Measurements from ENCODE around the gene MINDY1. TPM values are rescaled to one million over a fixed set of nuclear protein-coding genes. Genes with fewer than 3 reads are reported as not detected.
A peak's percentile ranks its signal among the peaks of the same experiment; 100 is the strongest.

MINDY1 gene
- total and polyA plus RNA-seq, 9 of the 15 experiments (the other 6 are each of a cell fraction or from before 2014, with no cell fraction given) = 0.49 to 11.0 (median 6.0) TPM

DNA sequence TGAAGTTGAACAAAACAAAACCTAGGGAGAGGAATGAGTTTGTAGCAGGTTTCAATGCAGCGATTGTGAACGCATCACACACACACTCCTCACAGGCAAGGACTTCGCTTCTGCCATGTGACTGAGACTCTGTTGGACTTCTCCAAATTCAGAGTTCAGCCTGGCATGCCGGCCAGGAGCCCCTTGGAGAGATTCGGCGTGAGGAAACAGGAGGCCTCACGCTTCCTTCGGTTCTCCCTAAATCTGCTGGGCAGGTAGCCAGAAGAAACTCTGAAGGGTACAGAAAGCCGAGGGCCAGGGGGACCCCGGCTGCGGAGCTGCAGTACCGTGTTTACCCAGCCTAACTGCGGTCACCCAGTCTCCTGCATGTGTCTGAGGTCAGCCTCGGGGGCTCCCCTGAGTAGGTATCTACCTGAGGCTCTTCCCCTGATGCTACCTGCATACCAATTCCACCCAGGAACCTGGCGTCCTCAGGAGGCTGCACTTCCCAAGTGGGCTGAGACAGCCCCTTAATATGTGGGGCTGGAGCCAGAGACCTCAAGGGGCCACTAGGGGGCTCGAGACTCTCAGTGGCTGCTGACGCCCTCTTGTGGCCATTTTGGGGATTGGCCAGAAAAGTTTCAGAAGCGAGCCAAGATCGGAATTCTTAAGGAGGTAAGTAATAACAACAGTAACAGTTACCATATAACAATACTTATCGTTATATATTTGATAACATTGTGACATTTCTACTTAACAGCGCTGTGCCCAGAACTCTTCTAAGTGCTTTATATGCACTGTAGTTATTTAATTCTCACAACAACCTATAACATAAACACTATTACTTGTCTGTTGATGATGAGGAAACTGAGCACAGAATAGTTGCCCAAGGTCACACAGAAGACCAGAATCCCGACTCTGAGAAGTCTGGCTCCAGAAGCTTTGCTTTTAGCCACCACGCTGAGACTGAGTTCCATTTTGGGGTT is 27.3 kb downstream of the MINDY1 start (continued):
- TF ChIP-seq, protein P1, sequence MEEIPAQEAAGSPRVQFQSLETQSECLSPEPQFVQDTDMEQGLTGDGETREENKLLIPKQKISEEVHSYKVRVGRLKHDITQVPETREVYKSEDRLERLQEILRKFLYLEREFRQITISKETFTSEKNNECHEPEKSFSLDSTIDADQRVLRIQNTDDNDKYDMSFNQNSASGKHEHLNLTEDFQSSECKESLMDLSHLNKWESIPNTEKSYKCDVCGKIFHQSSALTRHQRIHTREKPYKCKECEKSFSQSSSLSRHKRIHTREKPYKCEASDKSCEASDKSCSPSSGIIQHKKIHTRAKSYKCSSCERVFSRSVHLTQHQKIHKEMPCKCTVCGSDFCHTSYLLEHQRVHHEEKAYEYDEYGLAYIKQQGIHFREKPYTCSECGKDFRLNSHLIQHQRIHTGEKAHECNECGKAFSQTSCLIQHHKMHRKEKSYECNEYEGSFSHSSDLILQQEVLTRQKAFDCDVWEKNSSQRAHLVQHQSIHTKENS (CRISPR knock-in tag; IDR thresholded peaks at IDR 0.05) = no peak
- TF ChIP-seq NR4A1 (CRISPR knock-in tag; IDR thresholded peaks at IDR 0.05) (no peak), NR4A1 (tag; IDR thresholded peaks at IDR 0.05) (no peak), ZFP1 (CRISPR knock-in tag; IDR thresholded peaks at IDR 0.05) (no peak), PHF20 (IDR thresholded peaks at IDR 0.05; ENCODE audit: partially characterized antibody) (no peak), PTTG1 (tag; IDR thresholded peaks at IDR 0.05; ENCODE audit: low read depth) (no peak), RFX1 (IDR thresholded peaks at IDR 0.05) (no peak), TGIF2 (CRISPR knock-in tag; IDR thresholded peaks at IDR 0.05) (no peak; the same call in 1 of the 2 replicates), CBFA2T3 (IDR thresholded peaks at IDR 0.05) (no peak), BCOR (IDR thresholded peaks at IDR 0.05) (0 out of 2 replicates have a peak, but pooled peaks have one; percentile 6)
- TF ChIP-seq, protein P2, sequence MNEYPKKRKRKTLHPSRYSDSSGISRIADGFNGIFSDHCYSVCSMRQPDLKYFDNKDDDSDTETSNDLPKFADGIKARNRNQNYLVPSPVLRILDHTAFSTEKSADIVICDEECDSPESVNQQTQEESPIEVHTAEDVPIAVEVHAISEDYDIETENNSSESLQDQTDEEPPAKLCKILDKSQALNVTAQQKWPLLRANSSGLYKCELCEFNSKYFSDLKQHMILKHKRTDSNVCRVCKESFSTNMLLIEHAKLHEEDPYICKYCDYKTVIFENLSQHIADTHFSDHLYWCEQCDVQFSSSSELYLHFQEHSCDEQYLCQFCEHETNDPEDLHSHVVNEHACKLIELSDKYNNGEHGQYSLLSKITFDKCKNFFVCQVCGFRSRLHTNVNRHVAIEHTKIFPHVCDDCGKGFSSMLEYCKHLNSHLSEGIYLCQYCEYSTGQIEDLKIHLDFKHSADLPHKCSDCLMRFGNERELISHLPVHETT (CRISPR knock-in tag; conservative IDR thresholded peaks at IDR 0.05 in 1 of 2, IDR thresholded peaks at IDR 0.05 in 1 of 2) = no peak
- TF ChIP-seq, protein P3, sequence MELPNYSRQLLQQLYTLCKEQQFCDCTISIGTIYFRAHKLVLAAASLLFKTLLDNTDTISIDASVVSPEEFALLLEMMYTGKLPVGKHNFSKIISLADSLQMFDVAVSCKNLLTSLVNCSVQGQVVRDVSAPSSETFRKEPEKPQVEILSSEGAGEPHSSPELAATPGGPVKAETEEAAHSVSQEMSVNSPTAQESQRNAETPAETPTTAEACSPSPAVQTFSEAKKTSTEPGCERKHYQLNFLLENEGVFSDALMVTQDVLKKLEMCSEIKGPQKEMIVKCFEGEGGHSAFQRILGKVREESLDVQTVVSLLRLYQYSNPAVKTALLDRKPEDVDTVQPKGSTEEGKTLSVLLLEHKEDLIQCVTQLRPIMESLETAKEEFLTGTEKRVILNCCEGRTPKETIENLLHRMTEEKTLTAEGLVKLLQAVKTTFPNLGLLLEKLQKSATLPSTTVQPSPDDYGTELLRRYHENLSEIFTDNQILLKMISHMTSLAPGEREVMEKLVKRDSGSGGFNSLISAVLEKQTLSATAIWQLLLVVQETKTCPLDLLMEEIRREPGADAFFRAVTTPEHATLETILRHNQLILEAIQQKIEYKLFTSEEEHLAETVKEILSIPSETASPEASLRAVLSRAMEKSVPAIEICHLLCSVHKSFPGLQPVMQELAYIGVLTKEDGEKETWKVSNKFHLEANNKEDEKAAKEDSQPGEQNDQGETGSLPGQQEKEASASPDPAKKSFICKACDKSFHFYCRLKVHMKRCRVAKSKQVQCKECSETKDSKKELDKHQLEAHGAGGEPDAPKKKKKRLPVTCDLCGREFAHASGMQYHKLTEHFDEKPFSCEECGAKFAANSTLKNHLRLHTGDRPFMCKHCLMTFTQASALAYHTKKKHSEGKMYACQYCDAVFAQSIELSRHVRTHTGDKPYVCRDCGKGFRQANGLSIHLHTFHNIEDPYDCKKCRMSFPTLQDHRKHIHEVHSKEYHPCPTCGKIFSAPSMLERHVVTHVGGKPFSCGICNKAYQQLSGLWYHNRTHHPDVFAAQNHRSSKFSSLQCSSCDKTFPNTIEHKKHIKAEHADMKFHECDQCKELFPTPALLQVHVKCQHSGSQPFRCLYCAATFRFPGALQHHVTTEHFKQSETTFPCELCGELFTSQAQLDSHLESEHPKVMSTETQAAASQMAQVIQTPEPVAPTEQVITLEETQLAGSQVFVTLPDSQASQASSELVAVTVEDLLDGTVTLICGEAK (IDR thresholded peaks at IDR 0.05) = no peak
- TF ChIP-seq, protein P3 (CRISPR knock-in tag; IDR thresholded peaks at IDR 0.05) = no peak
- TF ChIP-seq, protein P4, sequence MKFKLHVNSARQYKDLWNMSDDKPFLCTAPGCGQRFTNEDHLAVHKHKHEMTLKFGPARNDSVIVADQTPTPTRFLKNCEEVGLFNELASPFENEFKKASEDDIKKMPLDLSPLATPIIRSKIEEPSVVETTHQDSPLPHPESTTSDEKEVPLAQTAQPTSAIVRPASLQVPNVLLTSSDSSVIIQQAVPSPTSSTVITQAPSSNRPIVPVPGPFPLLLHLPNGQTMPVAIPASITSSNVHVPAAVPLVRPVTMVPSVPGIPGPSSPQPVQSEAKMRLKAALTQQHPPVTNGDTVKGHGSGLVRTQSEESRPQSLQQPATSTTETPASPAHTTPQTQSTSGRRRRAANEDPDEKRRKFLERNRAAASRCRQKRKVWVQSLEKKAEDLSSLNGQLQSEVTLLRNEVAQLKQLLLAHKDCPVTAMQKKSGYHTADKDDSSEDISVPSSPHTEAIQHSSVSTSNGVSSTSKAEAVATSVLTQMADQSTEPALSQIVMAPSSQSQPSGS (CRISPR knock-in tag; IDR thresholded peaks at IDR 0.05) = no peak

Measured in K562 (cell line).